HepG2 (cell line): ENCODE measurements around the gene PEX12. TPM values are rescaled to one million over a fixed set of nuclear protein-coding genes. Genes with fewer than 3 reads are reported as not detected.

Source experiments
- ATF3 ChIP-seq: sonication (generic); formaldehyde crosslinking; IDR thresholded peaks from 2 replicates; pipeline ENCODE4 v1.4.0; 2020; ENCODE audit warnings: missing genetic modification reagents
- GRHL1 ChIP-seq: sonication (generic); formaldehyde crosslinking; conservative IDR thresholded peaks from 2 replicates; pipeline ENCODE4 v1.8.0; 2022; ENCODE audit warnings: missing genetic modification reagents
- HBP1 ChIP-seq: IDR thresholded peaks from 2 replicates; pipeline ENCODE4 v1.6.1; 2016; ENCODE audit warnings: low read depth, control low read depth
- HOXD1 ChIP-seq: sonication (generic); formaldehyde crosslinking; IDR thresholded peaks from 2 replicates; pipeline ENCODE4 v1.5.0; 2020; ENCODE audit warnings: missing genetic modification reagents
- MBD4 ChIP-seq: IDR thresholded peaks from 2 replicates; pipeline ENCODE4 v1.6.1; 2012; ENCODE audit warnings: low read length, inconsistent platforms, borderline replicate concordance
- NBN ChIP-seq: fragments of 450-650 bp; conservative IDR thresholded peaks from 2 replicates; pipeline ENCODE4 v1.6.1; 2017
- NFIB ChIP-seq: sonication (generic); formaldehyde crosslinking; IDR thresholded peaks from 2 replicates; pipeline ENCODE4 v1.9.0; 2021; ENCODE audit warnings: missing genetic modification reagents, mild to moderate bottlenecking, borderline replicate concordance
- NFRKB ChIP-seq: fragments of 450-650 bp; IDR thresholded peaks from 2 replicates; pipeline ENCODE4 v1.6.1; 2017
- PHF21A ChIP-seq: sonication (generic); formaldehyde crosslinking; IDR thresholded peaks from 2 replicates; pipeline ENCODE4 v1.5.0; 2020; ENCODE audit warnings: mild to moderate bottlenecking, missing genetic modification reagents
- RXRA ChIP-seq: sonication (generic); formaldehyde crosslinking; IDR thresholded peaks from 2 replicates; pipeline ENCODE4 v1.5.1; 2020; ENCODE audit warnings: missing genetic modification reagents
- SPEN ChIP-seq: sonication (generic); formaldehyde crosslinking; IDR thresholded peaks from 2 replicates; pipeline ENCODE4 v1.5.1; 2020; ENCODE audit warnings: low read depth, mild to moderate bottlenecking, missing genetic modification reagents
- TBX2 ChIP-seq: sonication (generic); formaldehyde crosslinking; IDR thresholded peaks from 2 replicates; pipeline ENCODE4 v1.5.0; 2020; ENCODE audit warnings: missing genetic modification reagents, mild to moderate bottlenecking, borderline replicate concordance
- TFDP2 ChIP-seq: sonication (generic); formaldehyde crosslinking; IDR thresholded peaks from 2 replicates; pipeline ENCODE4 v1.4.0; 2020; ENCODE audit warnings: missing genetic modification reagents
- U2AF1 ChIP-seq: fragments of 200-400 bp; formaldehyde crosslinking; optimal IDR thresholded peaks from 2 replicates; pipeline ENCODE3; 2017; ENCODE audit warnings: mild to moderate bottlenecking, low read depth, low read length
- ZKSCAN8 ChIP-seq: IDR thresholded peaks from 2 replicates; pipeline ENCODE4 v1.6.1; 2016; ENCODE audit warnings: borderline replicate concordance, missing genetic modification reagents, missing compliant biosample characterization
- ZMYM3 ChIP-seq: sonication (generic); formaldehyde crosslinking; IDR thresholded peaks from 2 replicates; pipeline ENCODE4 v1.5.1; 2020; ENCODE audit warnings: mild to moderate bottlenecking, missing genetic modification reagents
- ZNF232 ChIP-seq: sonication (generic); formaldehyde crosslinking; IDR thresholded peaks from 2 replicates; pipeline ENCODE4 v1.4.0; 2020; ENCODE audit warnings: missing genetic modification reagents, borderline replicate concordance
- ZNF350 ChIP-seq: sonication (generic); formaldehyde crosslinking; IDR thresholded peaks from 2 replicates; pipeline ENCODE4 v1.4.0; 2020; ENCODE audit warnings: mild to moderate bottlenecking, low read depth, missing genetic modification reagents, borderline replicate concordance
- ZNF354B ChIP-seq: sonication (generic); formaldehyde crosslinking; IDR thresholded peaks from 2 replicates; pipeline ENCODE4 v1.8.0; 2022; ENCODE audit warnings: mild to moderate bottlenecking, missing genetic modification reagents
- ZNF501 ChIP-seq: sonication (generic); formaldehyde crosslinking; IDR thresholded peaks from 2 replicates; pipeline ENCODE4 v1.5.1; 2020; ENCODE audit warnings: mild to moderate bottlenecking, moderate library complexity, missing genetic modification reagents
- polyA plus RNA-seq, 8 experiments: library from polyadenylated mRNA; depleted of rRNA in 3 of 8; stranded (reverse) in 7 of 8; unstranded in 1 of 8; fragments of >200 nt; fragmentation: Illumina TruSeq in 4 of 8; extraction: Trizol in 4 of 8; gene quantifications; 2 replicates each; pipeline versions ENCODE4 v1.2.1 to v1.2.3, GENCODE V29; 2011 to 2016; ENCODE audit warnings: low read depth in 4 of 8, missing spikeins in 1 of 8, mixed read lengths in 1 of 8; ENCODE audit not compliant: insufficient read depth in 1 of 8
- total RNA-seq, 5 experiments: library from RNA; depleted of rRNA; stranded (reverse); fragments of >200 nt; fragmentation: Illumina TruSeq; extraction: Trizol; gene quantifications; 2 replicates each; pipeline ENCODE4 v1.2.3, GENCODE V29; 2016; ENCODE audit warnings: low read depth in 1 of 5
- TF ChIP-seq, protein P1 (sequence below): sonication (generic); formaldehyde crosslinking; IDR thresholded peaks from 2 replicates; pipeline ENCODE4 v1.5.1; 2020; ENCODE audit warnings: mild to moderate bottlenecking, missing genetic modification reagents, moderate library complexity

PEX12 gene
- total and polyA plus RNA-seq, 2 of the 13 experiments (the other 11 are each of a cell fraction or from before 2014, with no cell fraction given): 5.1 to 11.9 TPM

DNA sequence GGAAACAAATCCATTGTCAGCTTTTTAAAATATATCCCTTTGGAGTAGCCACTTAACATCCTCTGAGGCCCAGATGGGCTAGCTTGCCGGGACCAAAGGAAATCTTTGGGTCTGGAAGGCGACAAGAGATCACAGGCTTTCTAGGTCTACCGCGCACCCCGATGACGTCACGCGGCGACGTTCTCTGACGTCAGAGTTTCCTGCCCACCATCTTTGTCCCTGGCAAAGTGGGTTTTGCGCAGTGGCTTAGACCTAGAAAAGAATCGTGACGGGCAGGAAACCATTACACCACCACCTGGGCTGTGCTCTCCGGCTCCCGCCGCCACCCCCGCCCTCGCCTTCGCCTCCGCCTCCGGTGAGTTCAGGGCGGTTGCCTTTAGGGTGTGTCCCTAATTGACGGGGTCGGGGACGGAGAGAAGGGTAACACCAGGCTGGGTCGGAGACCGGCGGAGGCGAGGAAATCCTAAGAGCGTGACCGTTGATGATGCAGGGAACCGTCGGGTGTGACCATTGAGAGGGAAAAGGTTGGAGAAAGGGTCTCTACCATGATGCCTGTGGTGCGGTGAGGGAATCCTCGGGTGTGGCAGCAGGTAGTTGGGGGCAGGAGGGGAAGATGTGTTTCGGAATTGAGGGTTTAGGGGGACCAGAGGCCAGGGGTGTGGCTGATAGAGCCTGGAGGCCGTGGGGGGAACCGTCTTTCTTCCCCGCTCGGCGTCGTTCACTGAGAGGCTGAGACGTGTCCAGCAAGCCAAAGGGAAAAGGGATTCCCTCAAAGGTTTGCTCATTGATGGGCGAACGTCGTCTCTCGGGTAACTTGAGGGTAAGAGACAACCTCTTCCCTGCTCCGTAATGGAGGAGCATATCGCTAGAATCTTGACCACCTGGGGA is 8.9 kb upstream of the PEX12 start, which contains the start of gene AP2B1 (continued):
- no peak; the same call in 1 of the 2 replicates for TF ChIP-seq HBP1
- TF ChIP-seq ZMYM3: no peak
- no peak for TF ChIP-seq GRHL1
- TF ChIP-seq U2AF1: no peak
- TF ChIP-seq NFIB: no peak
- no peak for TF ChIP-seq MBD4
- TF ChIP-seq TFDP2 (CRISPR knock-in tag): peak; percentile 52; the same call in 1 of the 2 replicates
- TF ChIP-seq HOXD1 (CRISPR knock-in tag): no peak
- peak; percentile 63; the same call in 1 of the 2 replicates for TF ChIP-seq ATF3 (CRISPR knock-in tag)
- TF ChIP-seq TBX2 (CRISPR knock-in tag): peak; percentile 52; the same call in 1 of the 2 replicates
- peak; percentile 72 for TF ChIP-seq RXRA
- TF ChIP-seq NBN: no peak
- peak; percentile 86 for TF ChIP-seq ZNF501
- peak; percentile 90 for TF ChIP-seq SPEN
- TF ChIP-seq ZNF350 (CRISPR knock-in tag): peak; percentile 93; the same call in 1 of the 2 replicates
- TF ChIP-seq, protein P1, sequence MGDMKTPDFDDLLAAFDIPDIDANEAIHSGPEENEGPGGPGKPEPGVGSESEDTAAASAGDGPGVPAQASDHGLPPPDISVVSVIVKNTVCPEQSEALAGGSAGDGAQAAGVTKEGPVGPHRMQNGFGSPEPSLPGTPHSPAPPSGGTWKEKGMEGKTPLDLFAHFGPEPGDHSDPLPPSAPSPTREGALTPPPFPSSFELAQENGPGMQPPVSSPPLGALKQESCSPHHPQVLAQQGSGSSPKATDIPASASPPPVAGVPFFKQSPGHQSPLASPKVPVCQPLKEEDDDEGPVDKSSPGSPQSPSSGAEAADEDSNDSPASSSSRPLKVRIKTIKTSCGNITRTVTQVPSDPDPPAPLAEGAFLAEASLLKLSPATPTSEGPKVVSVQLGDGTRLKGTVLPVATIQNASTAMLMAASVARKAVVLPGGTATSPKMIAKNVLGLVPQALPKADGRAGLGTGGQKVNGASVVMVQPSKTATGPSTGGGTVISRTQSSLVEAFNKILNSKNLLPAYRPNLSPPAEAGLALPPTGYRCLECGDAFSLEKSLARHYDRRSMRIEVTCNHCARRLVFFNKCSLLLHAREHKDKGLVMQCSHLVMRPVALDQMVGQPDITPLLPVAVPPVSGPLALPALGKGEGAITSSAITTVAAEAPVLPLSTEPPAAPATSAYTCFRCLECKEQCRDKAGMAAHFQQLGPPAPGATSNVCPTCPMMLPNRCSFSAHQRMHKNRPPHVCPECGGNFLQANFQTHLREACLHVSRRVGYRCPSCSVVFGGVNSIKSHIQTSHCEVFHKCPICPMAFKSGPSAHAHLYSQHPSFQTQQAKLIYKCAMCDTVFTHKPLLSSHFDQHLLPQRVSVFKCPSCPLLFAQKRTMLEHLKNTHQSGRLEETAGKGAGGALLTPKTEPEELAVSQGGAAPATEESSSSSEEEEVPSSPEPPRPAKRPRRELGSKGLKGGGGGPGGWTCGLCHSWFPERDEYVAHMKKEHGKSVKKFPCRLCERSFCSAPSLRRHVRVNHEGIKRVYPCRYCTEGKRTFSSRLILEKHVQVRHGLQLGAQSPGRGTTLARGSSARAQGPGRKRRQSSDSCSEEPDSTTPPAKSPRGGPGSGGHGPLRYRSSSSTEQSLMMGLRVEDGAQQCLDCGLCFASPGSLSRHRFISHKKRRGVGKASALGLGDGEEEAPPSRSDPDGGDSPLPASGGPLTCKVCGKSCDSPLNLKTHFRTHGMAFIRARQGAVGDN (CRISPR knock-in tag): peak; percentile 87
- peak; percentile 57; the same call in 1 of the 2 replicates for TF ChIP-seq ZKSCAN8
- TF ChIP-seq NFRKB: no peak
- TF ChIP-seq PHF21A (CRISPR knock-in tag): 0 out of 2 replicates have a peak, but pooled peaks have one; percentile 40
- TF ChIP-seq ZNF354B (CRISPR knock-in tag): no peak
- TF ChIP-seq ZNF232: no peak
